HepG2 (cell line): ENCODE results near the gene GIMAP8. TPM values are rescaled to one million over a fixed set of nuclear protein-coding genes. Genes with fewer than 3 reads are reported as not detected.

Source experiments
- ASH2L ChIP-seq: fragments of 300-600, 200-600 bp; sonication (generic); IDR thresholded peaks from 2 replicates; pipeline ENCODE4 v1.7.0; 2017; ENCODE audit warnings: low read depth, mild to moderate bottlenecking, moderate library complexity, mixed read lengths, low read length; ENCODE audit not compliant: insufficient read length
- DNMT3B ChIP-seq: conservative IDR thresholded peaks from 2 replicates; pipeline ENCODE4 v1.6.1; 2016; ENCODE audit warnings: missing biosample characterization, control low read depth
- FOXC1 ChIP-seq: sonication (generic); formaldehyde crosslinking; IDR thresholded peaks from 2 replicates; pipeline ENCODE4 v1.8.0; 2022; ENCODE audit warnings: mild to moderate bottlenecking, missing genetic modification reagents, borderline replicate concordance
- JUNB ChIP-seq: sonication (generic); formaldehyde crosslinking; IDR thresholded peaks from 2 replicates; pipeline ENCODE4 v1.8.0; 2022; ENCODE audit warnings: missing genetic modification reagents, mild to moderate bottlenecking, borderline replicate concordance
- NFE2 ChIP-seq: sonication (generic); formaldehyde crosslinking; IDR thresholded peaks from 2 replicates; pipeline ENCODE4 v1.4.0; 2020; ENCODE audit warnings: missing genetic modification reagents
- NPAS2 ChIP-seq: sonication (generic); formaldehyde crosslinking; IDR thresholded peaks from 2 replicates; pipeline ENCODE4 v1.8.0; 2022; ENCODE audit warnings: mild to moderate bottlenecking, missing genetic modification reagents, borderline replicate concordance
- PHF20 ChIP-seq: sonication (generic); formaldehyde crosslinking; IDR thresholded peaks from 2 replicates; pipeline ENCODE4 v1.5.0; 2020; ENCODE audit warnings: mild to moderate bottlenecking, missing genetic modification reagents
- RBFOX2 ChIP-seq: fragments of 200-400 bp; formaldehyde crosslinking; IDR thresholded peaks from 2 replicates; pipeline ENCODE4 v1.6.1; 2017; ENCODE audit warnings: low read depth, mild to moderate bottlenecking, low read length
- REL ChIP-seq: sonication (generic); formaldehyde crosslinking; conservative IDR thresholded peaks from 2 replicates; pipeline ENCODE4 v1.8.0; 2022; ENCODE audit warnings: mild to moderate bottlenecking, missing genetic modification reagents, moderate library complexity
- RFX5 ChIP-seq: IDR thresholded peaks from 2 replicates; pipeline ENCODE4 v1.6.1; 2011; ENCODE audit warnings: low read depth, low read length, improper control_type of control experiment
- SNAI1 ChIP-seq: sonication (generic); formaldehyde crosslinking; IDR thresholded peaks from 2 replicates; pipeline ENCODE4 v1.5.0; 2020; ENCODE audit warnings: mild to moderate bottlenecking, missing genetic modification reagents, borderline replicate concordance
- SP4 ChIP-seq: sonication (generic); formaldehyde crosslinking; IDR thresholded peaks from 2 replicates; pipeline ENCODE4 v1.8.1; 2023; ENCODE audit warnings: mild to moderate bottlenecking, missing genetic modification reagents
- SUZ12 ChIP-seq: fragments of 150-350 bp; IDR thresholded peaks from 2 replicates; pipeline ENCODE4 v1.6.1; 2014; ENCODE audit warnings: low read depth, low read length
- ZBTB42 ChIP-seq: sonication (generic); formaldehyde crosslinking; IDR thresholded peaks from 2 replicates; pipeline ENCODE4 v1.5.0; 2020; ENCODE audit warnings: mild to moderate bottlenecking, missing genetic modification reagents
- ZNF3 ChIP-seq: IDR thresholded peaks from 2 replicates; pipeline ENCODE4 v1.7.0; 2017; ENCODE audit warnings: inconsistent platforms
- ZNF333 ChIP-seq: sonication (generic); formaldehyde crosslinking; IDR thresholded peaks from 2 replicates; pipeline ENCODE4 v1.4.0; 2020; ENCODE audit warnings: mild to moderate bottlenecking, missing genetic modification reagents, borderline replicate concordance
- ZNF34 ChIP-seq: sonication (generic); formaldehyde crosslinking; IDR thresholded peaks from 2 replicates; pipeline ENCODE4 v1.4.0; 2020; ENCODE audit warnings: mild to moderate bottlenecking, missing genetic modification reagents, borderline replicate concordance
- ZNF616 ChIP-seq: sonication (generic); formaldehyde crosslinking; IDR thresholded peaks from 2 replicates; pipeline ENCODE4 v1.5.0; 2020; ENCODE audit warnings: low read depth, mild to moderate bottlenecking, missing genetic modification reagents
- ZNF772 ChIP-seq: sonication (generic); formaldehyde crosslinking; IDR thresholded peaks from 2 replicates; pipeline ENCODE4 v1.5.0; 2020; ENCODE audit warnings: mild to moderate bottlenecking, missing genetic modification reagents
- polyA plus RNA-seq, 8 experiments: library from polyadenylated mRNA; depleted of rRNA in 3 of 8; stranded (reverse) in 7 of 8; unstranded in 1 of 8; fragments of >200 nt; fragmentation: Illumina TruSeq in 4 of 8; extraction: Trizol in 4 of 8; gene quantifications; 2 replicates each; pipeline versions ENCODE4 v1.2.1 to v1.2.3, GENCODE V29; 2011 to 2016; ENCODE audit warnings: low read depth in 4 of 8, missing spikeins in 1 of 8, mixed read lengths in 1 of 8; ENCODE audit not compliant: insufficient read depth in 1 of 8
- total RNA-seq, 5 experiments: library from RNA; depleted of rRNA; stranded (reverse); fragments of >200 nt; fragmentation: Illumina TruSeq; extraction: Trizol; gene quantifications; 2 replicates each; pipeline ENCODE4 v1.2.3, GENCODE V29; 2016; ENCODE audit warnings: low read depth in 1 of 5
- TF ChIP-seq, protein P1 (sequence below): IDR thresholded peaks from 2 replicates; pipeline ENCODE4 v1.4.0; 2020; ENCODE audit warnings: mild to moderate bottlenecking, missing genetic modification reagents
- TF ChIP-seq, protein P2 (sequence below): IDR thresholded peaks from 2 replicates; pipeline ENCODE4 v1.6.1; 2012; ENCODE audit warnings: inconsistent platforms
- TF ChIP-seq, protein P3 (sequence below): sonication (generic); formaldehyde crosslinking; IDR thresholded peaks from 2 replicates; pipeline ENCODE4 v1.5.1; 2020; ENCODE audit warnings: missing genetic modification reagents, mild to moderate bottlenecking, borderline replicate concordance

The GIMAP8 gene
- total and polyA plus RNA-seq, 2 of the 13 experiments (the other 11 are each of a cell fraction or from before 2014, with no cell fraction given) = not detected

DNA sequence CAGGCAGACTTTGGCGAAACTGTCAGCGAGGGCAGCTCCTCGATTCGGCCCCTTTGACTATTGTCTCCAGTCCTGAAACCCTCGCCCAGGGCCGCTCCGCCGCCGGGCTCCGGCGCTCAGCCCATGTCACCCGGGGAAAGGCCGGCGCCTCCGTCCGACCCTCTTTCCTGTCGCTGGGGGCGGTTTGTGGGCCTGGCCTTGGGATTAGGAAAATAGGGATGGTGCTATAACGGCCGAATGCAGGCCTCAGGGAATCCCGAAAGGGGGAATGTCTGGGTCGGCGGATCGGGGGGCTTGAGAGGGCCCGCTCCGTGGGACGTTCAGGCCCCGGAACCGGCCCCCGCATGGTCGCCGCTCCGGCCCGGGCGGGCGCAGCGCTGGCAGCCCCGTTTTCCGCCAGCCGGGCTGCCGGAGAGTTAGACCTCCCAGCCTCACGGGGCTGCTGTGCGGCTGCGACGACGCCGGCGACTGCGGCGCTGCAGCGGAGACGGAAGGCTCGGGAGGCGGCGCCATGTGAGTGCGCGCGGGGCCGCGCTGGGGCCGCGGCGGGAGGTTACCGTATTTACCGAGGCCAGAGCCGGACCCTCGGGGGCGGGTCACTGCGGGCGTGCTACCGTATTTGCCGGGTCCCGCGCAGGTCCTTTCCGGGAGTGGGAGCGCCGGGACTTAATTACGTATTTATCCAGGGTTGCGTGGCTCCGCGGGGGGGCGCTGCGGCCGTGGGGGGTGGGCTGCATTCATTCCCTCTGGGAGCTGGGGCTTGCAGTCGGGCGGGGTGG is 45.4 kb upstream of the GIMAP8 start (continued):
- TF ChIP-seq, protein P1, sequence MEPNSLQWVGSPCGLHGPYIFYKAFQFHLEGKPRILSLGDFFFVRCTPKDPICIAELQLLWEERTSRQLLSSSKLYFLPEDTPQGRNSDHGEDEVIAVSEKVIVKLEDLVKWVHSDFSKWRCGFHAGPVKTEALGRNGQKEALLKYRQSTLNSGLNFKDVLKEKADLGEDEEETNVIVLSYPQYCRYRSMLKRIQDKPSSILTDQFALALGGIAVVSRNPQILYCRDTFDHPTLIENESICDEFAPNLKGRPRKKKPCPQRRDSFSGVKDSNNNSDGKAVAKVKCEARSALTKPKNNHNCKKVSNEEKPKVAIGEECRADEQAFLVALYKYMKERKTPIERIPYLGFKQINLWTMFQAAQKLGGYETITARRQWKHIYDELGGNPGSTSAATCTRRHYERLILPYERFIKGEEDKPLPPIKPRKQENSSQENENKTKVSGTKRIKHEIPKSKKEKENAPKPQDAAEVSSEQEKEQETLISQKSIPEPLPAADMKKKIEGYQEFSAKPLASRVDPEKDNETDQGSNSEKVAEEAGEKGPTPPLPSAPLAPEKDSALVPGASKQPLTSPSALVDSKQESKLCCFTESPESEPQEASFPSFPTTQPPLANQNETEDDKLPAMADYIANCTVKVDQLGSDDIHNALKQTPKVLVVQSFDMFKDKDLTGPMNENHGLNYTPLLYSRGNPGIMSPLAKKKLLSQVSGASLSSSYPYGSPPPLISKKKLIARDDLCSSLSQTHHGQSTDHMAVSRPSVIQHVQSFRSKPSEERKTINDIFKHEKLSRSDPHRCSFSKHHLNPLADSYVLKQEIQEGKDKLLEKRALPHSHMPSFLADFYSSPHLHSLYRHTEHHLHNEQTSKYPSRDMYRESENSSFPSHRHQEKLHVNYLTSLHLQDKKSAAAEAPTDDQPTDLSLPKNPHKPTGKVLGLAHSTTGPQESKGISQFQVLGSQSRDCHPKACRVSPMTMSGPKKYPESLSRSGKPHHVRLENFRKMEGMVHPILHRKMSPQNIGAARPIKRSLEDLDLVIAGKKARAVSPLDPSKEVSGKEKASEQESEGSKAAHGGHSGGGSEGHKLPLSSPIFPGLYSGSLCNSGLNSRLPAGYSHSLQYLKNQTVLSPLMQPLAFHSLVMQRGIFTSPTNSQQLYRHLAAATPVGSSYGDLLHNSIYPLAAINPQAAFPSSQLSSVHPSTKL = 0 out of 2 replicates have a peak, but pooled peaks have one; percentile 7
- TF ChIP-seq SNAI1 (CRISPR knock-in tag) = no peak
- TF ChIP-seq, protein P2, sequence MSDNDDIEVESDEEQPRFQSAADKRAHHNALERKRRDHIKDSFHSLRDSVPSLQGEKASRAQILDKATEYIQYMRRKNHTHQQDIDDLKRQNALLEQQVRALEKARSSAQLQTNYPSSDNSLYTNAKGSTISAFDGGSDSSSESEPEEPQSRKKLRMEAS = peak; percentile 92
- no peak for TF ChIP-seq SUZ12
- TF ChIP-seq SP4 = peak; percentile 74
- TF ChIP-seq ZNF333 (CRISPR knock-in tag) = peak; percentile 85; the same call in 1 of the 2 replicates
- TF ChIP-seq NFE2 (CRISPR knock-in tag) = no peak
- TF ChIP-seq DNMT3B (CRISPR knock-in tag) = no peak
- no peak for TF ChIP-seq ZBTB42 (CRISPR knock-in tag)
- TF ChIP-seq JUNB = no peak
- TF ChIP-seq ZNF3 (CRISPR knock-in tag) = no peak
- TF ChIP-seq RBFOX2 = peak; percentile 97
- no peak for TF ChIP-seq ZNF772
- TF ChIP-seq, protein P3, sequence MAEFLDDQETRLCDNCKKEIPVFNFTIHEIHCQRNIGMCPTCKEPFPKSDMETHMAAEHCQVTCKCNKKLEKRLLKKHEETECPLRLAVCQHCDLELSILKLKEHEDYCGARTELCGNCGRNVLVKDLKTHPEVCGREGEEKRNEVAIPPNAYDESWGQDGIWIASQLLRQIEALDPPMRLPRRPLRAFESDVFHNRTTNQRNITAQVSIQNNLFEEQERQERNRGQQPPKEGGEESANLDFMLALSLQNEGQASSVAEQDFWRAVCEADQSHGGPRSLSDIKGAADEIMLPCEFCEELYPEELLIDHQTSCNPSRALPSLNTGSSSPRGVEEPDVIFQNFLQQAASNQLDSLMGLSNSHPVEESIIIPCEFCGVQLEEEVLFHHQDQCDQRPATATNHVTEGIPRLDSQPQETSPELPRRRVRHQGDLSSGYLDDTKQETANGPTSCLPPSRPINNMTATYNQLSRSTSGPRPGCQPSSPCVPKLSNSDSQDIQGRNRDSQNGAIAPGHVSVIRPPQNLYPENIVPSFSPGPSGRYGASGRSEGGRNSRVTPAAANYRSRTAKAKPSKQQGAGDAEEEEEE (CRISPR knock-in tag) = no peak
- peak; percentile 85; the same call in 1 of the 2 replicates for TF ChIP-seq ZNF34 (CRISPR knock-in tag)
- peak; percentile 75; the same call in 1 of the 2 replicates for TF ChIP-seq REL (CRISPR knock-in tag)
- peak; percentile 75 for TF ChIP-seq ASH2L
- no peak for TF ChIP-seq NPAS2
- peak; percentile 46 for TF ChIP-seq PHF20
- TF ChIP-seq RFX5 = no peak
- no peak for TF ChIP-seq ZNF616 (CRISPR knock-in tag)
- no peak; the same call in 1 of the 2 replicates for TF ChIP-seq FOXC1 (CRISPR knock-in tag)
